ENCODE results near the gene RELCH. TPM values are rescaled to one million over a fixed set of nuclear protein-coding genes. Genes with fewer than 3 reads are reported as not detected.

Gene RELCH
- total RNA-seq, 4 donors from 2014 or later = 46.7 to 77.9 (median 55.0) TPM

DNA sequence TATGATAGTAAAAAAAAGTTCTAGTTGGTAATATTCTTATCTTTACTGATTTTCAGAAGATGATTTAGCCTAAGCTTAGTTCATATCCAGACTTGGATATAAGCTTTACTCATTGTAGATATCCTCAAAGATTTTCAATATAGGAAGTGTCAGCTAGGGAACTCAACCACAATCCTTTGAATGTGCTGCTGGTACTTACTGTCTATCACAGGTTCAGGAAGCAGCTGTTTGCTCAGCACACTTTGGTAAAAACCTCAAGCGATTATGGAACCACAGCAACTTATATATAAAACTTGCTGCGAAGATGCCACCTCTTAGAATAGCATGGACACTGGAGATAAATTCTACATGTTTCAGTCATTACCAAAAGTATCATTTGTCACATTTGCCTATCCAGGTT lies 77.9 kb downstream of the RELCH start:
- no peak overlapping the region for H3K4me3 ChIP-seq (ENCODE audit: low read depth, poor library complexity, severe bottlenecking)
- WGBS, 2 donors = 86 to 93% methylated on average over 2 of the region's 2 CpGs
- TF ChIP-seq, protein P1, sequence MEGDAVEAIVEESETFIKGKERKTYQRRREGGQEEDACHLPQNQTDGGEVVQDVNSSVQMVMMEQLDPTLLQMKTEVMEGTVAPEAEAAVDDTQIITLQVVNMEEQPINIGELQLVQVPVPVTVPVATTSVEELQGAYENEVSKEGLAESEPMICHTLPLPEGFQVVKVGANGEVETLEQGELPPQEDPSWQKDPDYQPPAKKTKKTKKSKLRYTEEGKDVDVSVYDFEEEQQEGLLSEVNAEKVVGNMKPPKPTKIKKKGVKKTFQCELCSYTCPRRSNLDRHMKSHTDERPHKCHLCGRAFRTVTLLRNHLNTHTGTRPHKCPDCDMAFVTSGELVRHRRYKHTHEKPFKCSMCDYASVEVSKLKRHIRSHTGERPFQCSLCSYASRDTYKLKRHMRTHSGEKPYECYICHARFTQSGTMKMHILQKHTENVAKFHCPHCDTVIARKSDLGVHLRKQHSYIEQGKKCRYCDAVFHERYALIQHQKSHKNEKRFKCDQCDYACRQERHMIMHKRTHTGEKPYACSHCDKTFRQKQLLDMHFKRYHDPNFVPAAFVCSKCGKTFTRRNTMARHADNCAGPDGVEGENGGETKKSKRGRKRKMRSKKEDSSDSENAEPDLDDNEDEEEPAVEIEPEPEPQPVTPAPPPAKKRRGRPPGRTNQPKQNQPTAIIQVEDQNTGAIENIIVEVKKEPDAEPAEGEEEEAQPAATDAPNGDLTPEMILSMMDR (IDR thresholded peaks at IDR 0.05) = no peak
- no peak for TF ChIP-seq POLR2A (IDR thresholded peaks at IDR 0.05)
- intact Hi-C loops (cut with DNase I; ENCODE audit: low total_unique reads) = no loop called here
- DNase-seq (ENCODE audit: low spot score in 2 of 2) = no peak

DNA sequence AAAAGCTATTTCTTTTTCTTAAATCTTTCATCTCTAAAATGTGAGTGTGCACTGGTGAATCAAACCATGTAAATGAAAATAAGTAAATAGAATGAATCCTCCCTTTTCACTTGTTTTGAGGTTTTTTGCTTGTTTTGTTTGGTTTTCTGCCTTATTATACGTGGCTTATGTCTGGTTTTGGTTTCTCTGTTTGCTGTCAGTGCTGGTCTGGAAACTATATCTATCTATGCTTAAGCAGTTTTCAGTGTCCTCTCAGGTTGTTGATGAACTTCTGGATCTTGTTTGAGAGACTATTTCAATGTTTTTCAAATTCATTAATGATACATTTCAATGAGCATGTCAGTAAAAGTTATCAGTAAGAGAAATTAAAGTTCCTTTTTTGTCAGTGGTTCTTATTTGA lies 90.0 kb downstream of the RELCH start:
- 89 to 93% methylated on average over 1 of the region's 1 CpG for WGBS, 2 donors
- intact Hi-C loops (cut with DNase I; ENCODE audit: low total_unique reads) = no loop called here
- no peak for TF ChIP-seq POLR2A (IDR thresholded peaks at IDR 0.05)
- TF ChIP-seq, protein P1 (IDR thresholded peaks at IDR 0.05) = no peak
- no peak for DNase-seq (ENCODE audit: low spot score in 2 of 2)
- no peak overlapping the region for H3K4me3 ChIP-seq (ENCODE audit: low read depth, poor library complexity, severe bottlenecking)

DNA sequence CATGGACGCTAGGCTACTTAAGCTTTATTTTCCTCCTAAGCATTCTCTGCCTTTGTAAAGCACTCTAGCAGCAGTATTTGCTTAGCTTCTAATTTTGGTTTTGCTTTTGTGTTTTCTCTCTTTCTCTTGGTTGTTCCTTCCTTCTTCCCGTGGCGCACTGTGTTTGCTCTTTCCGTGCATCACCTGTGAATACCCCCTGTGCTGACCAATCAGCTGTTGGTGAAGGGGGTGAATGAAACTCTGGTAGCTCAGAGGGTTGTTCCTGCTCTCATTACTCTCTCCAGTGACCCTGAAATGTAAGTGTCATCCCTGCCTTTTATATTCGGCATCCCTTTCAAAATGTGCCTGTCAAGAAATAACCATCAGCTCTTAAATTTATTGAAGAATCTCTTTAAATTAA lies 92.5 kb downstream of the RELCH start:
- no peak overlapping the region for H3K4me3 ChIP-seq (ENCODE audit: low read depth, poor library complexity, severe bottlenecking)
- no peak for DNase-seq (ENCODE audit: low spot score in 2 of 2)
- 78 to 80% methylated on average over 5 of the region's 5 CpGs for WGBS, 2 donors
- intact Hi-C loops (cut with DNase I; ENCODE audit: low total_unique reads) = no loop called here
- TF ChIP-seq POLR2A (IDR thresholded peaks at IDR 0.05) = no peak
- TF ChIP-seq, protein P1 (IDR thresholded peaks at IDR 0.05) = no peak

DNA sequence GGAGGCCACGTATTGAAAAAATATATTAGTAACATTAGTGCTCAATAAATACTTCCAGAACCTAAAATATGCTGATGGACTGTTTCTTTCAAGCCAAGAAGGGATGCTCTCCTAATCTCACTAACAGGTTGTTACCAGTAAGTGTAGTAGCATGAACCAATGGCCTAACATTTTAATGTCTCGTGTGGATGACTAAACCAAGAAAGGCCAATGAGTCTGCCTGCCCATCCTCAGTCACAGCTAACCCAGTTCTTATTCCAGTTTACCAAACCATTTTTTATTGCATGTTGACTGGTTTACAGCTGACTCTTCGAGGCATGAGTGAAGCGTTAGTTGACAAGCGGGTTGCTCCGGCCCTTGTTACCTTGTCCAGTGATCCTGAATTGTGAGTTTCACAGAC lies 93.0 kb downstream of the RELCH start:
- no peak overlapping the region for H3K4me3 ChIP-seq (ENCODE audit: low read depth, poor library complexity, severe bottlenecking)
- DNase-seq (ENCODE audit: low spot score in 2 of 2) = no peak
- TF ChIP-seq, protein P1 (IDR thresholded peaks at IDR 0.05) = no peak
- TF ChIP-seq POLR2A (IDR thresholded peaks at IDR 0.05) = no peak
- 88 to 98% methylated on average over 6 of the region's 6 CpGs for WGBS, 2 donors
- intact Hi-C loops (cut with DNase I; ENCODE audit: low total_unique reads) = no loop called here

DNA sequence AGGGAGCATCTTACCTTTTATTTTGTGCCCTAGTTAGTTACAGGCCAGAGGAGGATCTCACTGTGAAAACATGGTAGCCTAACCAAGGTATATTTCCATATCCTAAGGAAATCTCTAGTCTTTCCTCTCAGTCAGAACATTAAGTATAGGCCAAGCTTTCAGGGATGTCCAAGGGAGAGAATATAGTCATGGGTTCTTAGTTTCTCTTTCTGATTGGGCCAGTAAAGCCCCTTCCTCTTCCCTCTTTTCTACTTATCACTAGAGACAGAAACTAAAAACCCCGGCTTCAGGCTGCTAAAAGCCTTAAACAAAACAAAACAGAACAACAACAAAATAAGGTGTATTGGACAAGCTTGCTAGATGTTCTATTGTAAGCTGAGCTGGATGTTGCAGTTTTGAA lies 93.7 kb downstream of the RELCH start:
- TF ChIP-seq, protein P1 (IDR thresholded peaks at IDR 0.05) = no peak
- TF ChIP-seq POLR2A (IDR thresholded peaks at IDR 0.05) = no peak
- 68 to 80% methylated on average over 1 of the region's 1 CpG for WGBS, 2 donors
- no peak for DNase-seq (ENCODE audit: low spot score in 2 of 2)
- intact Hi-C loops (cut with DNase I; ENCODE audit: low total_unique reads) = no loop called here
- H3K4me3 ChIP-seq (ENCODE audit: low read depth, poor library complexity, severe bottlenecking) = no peak overlapping the region

DNA sequence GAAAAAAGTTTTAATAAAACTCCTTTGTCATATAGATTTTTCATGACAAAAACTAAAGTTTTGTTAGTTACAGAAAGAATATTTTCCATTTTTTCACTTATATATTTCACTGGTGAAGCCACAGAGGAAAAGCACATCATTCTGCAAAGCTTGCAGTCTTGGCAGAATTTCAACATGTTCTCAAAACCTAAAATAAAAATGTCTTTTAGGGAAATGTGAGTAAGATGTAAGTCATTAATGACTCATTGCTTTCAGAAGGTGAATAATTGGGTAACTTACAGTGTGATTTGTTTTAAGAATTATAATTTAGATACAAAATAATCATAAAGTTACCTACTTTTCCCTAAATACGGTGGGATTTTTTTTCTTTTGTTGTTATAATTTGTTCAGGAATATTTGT lies 94.6 kb downstream of the RELCH start:
- intact Hi-C loops (cut with DNase I; ENCODE audit: low total_unique reads) = no loop called here
- DNase-seq (ENCODE audit: low spot score in 2 of 2) = no peak
- no peak overlapping the region for H3K4me3 ChIP-seq (ENCODE audit: low read depth, poor library complexity, severe bottlenecking)
- TF ChIP-seq POLR2A (IDR thresholded peaks at IDR 0.05) = no peak
- TF ChIP-seq, protein P1 (IDR thresholded peaks at IDR 0.05) = no peak
- WGBS, 2 donors = 51 to 64% methylated on average over 1 of the region's 1 CpG

All from lower leg skin (tissue), 4 donors.